Measurements from ENCODE around the gene EXD1.

DNA sequence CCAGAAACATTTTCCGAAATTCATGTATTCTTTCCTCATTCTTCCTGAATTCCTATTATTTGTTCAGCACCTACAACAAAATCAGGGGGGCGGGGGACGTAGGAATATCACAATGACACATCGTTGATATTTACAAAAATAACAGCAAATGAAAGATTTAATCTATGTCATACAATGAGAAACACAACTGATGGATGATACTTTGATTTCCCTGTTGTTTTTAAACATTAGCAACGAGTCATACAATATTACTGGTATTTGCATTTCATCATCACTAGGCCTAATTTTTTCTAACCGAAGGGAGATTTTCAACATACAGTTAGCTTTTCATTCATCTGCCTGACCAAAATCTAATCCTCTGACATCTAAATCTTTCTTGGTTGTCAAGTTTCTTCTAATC lies 69.2 kb downstream of the EXD1 start:
- TF ChIP-seq POLR2A (IDR thresholded peaks at IDR 0.05) (no peak), CTCF (IDR thresholded peaks at IDR 0.05) (no peak)

All from Peyer's patch (tissue), 4 donors.